Hepatocyte (in vitro differentiated cells): ENCODE data around the gene PRRT4.

Experiments used
- EZH2 ChIP-seq: fragments of 200-600 bp; sonication (generic); IDR thresholded peaks from 2 replicates; pipeline ENCODE4 v1.6.1; 2016; ENCODE audit warnings: antibody characterized with exemption, mild to moderate bottlenecking, borderline replicate concordance
- EZH2phosphoT487 ChIP-seq: fragments of 200-600 bp; sonication (generic); IDR thresholded peaks from one replicate; pipeline ENCODE4 v1.6.1; 2018; ENCODE audit warnings: antibody characterized with exemption, mild to moderate bottlenecking, low read depth, moderate library complexity; ENCODE audit not compliant: unreplicated experiment, severe bottlenecking
- TF ChIP-seq, protein P1 (sequence below): fragments of 200-600 bp; sonication (generic); IDR thresholded peaks from 2 replicates; pipeline ENCODE4 v1.5.1; 2016; ENCODE audit warnings: antibody characterized with exemption, mild to moderate bottlenecking; ENCODE audit not compliant: poor library complexity

DNA sequence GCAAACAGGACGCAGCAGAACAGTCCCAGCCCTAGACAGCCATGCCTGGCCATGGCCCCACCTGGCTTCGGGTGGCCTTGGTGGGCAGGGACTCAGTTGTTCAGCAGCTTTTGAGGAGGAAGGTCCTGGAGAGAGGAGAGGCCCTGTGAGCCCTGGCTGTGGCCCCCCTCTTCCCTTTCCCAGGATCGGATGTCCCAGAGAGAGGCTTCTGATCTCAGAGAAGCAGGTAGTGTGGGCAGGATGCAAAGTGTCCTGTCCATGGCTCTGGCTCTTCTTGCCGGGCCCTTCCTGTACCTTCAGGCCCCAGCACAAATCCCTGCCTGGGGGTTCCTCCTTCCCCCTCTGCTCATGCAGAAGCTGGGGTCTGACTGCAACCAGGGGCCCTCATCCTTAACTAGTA is 1.6 kb downstream of the PRRT4 start:
- TF ChIP-seq, protein P1, sequence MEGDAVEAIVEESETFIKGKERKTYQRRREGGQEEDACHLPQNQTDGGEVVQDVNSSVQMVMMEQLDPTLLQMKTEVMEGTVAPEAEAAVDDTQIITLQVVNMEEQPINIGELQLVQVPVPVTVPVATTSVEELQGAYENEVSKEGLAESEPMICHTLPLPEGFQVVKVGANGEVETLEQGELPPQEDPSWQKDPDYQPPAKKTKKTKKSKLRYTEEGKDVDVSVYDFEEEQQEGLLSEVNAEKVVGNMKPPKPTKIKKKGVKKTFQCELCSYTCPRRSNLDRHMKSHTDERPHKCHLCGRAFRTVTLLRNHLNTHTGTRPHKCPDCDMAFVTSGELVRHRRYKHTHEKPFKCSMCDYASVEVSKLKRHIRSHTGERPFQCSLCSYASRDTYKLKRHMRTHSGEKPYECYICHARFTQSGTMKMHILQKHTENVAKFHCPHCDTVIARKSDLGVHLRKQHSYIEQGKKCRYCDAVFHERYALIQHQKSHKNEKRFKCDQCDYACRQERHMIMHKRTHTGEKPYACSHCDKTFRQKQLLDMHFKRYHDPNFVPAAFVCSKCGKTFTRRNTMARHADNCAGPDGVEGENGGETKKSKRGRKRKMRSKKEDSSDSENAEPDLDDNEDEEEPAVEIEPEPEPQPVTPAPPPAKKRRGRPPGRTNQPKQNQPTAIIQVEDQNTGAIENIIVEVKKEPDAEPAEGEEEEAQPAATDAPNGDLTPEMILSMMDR, result no peak
- TF ChIP-seq EZH2 (no peak), EZH2phosphoT487 (no peak)
